Fibroblast of villous mesenchyme (primary cell): ENCODE results near the gene TFG. TPM values are rescaled to one million over a fixed set of nuclear protein-coding genes. Genes with fewer than 3 reads are reported as not detected.

Source experiments
- DNase-seq: peaks from one replicate; pipeline ENCODE4 v3.0.0-alpha.2; 2010; ENCODE audit warnings: low read depth
- H3K4me3 ChIP-seq: 2 replicates; pipeline ENCODE4 v1.5.1; 2011; ENCODE audit warnings: low read depth, mild to moderate bottlenecking, low read length
- total RNA-seq: library from RNA; depleted of rRNA; stranded (reverse); fragments of >200 nt; gene quantifications from 2 replicates; pipeline ENCODE4 v1.2.3, GENCODE V29; 2012
- TF ChIP-seq, protein P1 (sequence below): IDR thresholded peaks from 2 replicates; pipeline ENCODE4 v1.5.1; 2012; ENCODE audit warnings: low read depth, mild to moderate bottlenecking, low read length; ENCODE audit not compliant: insufficient read depth

Gene TFG
- total RNA-seq, 1 donor = 127 TPM

DNA sequence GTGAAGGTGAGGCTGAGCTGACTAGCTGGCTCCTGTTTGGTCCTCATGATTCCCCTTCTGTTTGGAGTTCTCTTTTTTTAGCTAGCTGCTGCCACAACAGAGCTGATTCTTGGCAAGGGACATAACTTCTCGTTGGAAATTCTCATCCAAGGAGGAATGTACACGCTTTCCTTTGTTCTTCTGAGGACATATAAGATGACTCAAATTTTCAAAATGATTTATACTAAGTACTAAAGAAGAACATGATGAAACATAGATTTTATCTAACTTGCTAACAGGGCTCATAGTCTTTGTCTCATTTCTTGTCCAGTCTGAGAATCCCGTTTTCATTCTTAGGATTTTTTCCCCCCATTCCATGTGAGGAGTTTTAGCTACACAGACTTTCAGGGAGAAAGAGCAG is 2.9 kb upstream of the TFG start:
- no peak overlapping the region for H3K4me3 ChIP-seq
- DNase-seq = peak; percentile 42
- TF ChIP-seq, protein P1, sequence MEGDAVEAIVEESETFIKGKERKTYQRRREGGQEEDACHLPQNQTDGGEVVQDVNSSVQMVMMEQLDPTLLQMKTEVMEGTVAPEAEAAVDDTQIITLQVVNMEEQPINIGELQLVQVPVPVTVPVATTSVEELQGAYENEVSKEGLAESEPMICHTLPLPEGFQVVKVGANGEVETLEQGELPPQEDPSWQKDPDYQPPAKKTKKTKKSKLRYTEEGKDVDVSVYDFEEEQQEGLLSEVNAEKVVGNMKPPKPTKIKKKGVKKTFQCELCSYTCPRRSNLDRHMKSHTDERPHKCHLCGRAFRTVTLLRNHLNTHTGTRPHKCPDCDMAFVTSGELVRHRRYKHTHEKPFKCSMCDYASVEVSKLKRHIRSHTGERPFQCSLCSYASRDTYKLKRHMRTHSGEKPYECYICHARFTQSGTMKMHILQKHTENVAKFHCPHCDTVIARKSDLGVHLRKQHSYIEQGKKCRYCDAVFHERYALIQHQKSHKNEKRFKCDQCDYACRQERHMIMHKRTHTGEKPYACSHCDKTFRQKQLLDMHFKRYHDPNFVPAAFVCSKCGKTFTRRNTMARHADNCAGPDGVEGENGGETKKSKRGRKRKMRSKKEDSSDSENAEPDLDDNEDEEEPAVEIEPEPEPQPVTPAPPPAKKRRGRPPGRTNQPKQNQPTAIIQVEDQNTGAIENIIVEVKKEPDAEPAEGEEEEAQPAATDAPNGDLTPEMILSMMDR = no peak

DNA sequence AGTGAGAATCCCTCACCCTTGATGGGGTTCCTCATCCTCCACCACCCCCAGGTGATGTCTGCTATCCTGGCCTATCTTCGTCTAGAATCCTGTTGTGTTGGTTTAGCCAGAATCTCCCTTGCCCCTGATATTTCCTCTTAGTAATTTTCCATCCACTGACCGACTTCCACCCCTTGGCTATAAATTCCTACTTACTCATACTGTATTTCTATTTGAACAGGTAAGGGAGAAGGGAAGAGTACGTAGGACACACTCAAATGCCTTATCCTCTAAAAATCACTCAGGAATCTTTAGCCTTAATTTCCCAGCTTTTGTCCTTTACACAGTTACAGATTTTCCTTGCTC is 678 bp upstream of the TFG start:
- peak overlapping the region; percentile 61 for H3K4me3 ChIP-seq
- TF ChIP-seq, protein P1 = no peak
- no peak for DNase-seq

DNA sequence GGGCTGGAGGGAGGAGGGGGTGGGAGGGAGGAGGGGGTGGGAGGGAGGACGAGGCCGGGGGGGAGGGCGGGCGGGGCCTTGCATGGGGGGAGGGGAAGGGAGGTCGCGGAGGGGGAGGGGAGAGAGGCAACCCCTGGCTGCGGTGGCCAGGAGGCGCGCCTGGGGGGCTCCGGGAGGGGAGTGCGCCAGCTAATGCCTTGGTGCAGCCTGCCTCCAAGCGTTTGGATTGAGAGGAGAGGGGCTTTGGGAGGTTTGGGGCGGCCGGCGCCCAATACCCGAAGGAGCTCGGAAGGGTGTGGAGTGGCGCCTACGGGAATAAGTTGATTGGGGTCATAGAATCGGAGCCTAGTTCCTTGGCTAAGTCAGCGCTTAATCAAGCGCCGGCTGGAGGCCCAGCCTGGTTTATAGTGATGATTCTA is 557 bp downstream of the TFG start:
- peak overlapping the region; percentile 91 for H3K4me3 ChIP-seq
- DNase-seq = peak; percentile 63
- TF ChIP-seq, protein P1 = no peak

DNA sequence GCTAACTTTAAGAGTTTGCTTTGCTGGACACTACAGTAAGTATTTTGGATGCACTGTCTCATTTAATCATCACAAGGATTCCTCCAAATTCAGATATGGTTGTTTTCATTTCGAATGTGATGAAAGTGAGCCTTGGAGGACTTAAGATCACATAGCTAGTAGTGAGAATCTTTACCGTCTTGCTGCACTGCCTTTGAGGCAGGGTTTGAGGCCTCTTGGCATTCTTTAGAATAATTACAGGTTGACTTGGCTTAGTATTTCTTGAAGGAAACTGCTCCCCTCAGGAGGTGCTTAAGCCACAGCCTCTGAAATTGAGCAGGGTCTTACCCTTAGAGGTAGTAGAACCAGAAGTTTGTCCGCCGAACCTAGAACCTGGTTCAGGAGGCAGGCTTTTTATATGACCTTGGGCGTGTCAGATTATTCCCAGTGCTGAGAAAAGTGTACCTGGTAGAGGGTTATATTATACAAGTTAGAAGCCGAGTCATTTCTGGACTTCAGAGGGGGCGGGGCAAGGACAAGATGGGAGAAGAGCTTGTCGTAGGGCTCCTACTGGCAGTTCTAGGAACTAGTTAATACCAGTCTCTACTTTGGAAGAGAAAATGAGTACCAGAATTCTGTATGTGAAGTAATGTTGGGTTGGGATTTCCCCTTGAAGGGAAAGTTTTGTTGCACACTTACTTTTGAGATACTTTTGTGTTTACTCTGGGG is 1.1 kb downstream of the TFG start:
- TF ChIP-seq, protein P1 = peak; percentile 50
- DNase-seq = peak; percentile 69
- peak overlapping the region; percentile 91 for H3K4me3 ChIP-seq

DNA sequence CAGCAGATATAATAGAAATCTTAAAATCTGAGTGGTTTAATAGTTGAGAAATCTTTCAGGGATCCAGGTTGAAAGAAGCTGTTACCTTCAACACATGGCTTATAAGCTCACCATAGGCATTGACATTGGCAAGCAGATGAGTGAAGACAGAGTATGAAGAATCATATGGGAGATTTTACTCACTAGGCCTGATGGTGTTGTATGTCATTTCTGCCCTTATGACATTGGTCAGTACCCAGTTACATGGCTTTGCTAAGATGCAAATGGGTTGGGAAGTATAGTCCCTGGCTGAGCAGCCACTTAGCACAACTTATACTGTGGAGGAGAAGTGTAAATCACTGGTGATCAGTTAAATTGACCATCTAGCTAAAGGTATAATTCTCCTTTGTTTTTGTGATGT is 5.9 kb downstream of the TFG start:
- no peak overlapping the region for H3K4me3 ChIP-seq
- TF ChIP-seq, protein P1 = no peak
- DNase-seq = no peak

DNA sequence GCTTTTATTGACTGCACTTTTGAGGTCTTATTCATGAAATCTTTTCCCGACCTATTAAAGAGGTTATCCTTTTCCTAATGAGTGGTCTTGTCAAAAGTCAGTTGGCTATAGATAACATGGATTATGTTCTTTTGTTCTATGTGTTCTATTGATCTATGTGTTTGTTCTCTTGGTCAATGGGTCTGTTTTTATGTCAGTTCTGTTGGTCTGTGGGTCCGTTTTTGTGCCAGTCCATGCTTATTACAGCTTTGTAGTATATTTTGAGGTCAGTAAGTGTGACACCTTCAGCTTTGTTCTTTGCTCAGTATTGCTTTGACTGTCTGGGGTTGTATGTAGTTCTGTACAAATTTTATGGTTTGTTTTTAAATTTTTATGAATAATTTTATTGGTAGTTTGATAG is 7.8 kb downstream of the TFG start:
- no peak for DNase-seq
- TF ChIP-seq, protein P1 = no peak
- no peak overlapping the region for H3K4me3 ChIP-seq
